ENCODE measurements around the gene MMP3. TPM values are rescaled to one million over a fixed set of nuclear protein-coding genes. Genes with fewer than 3 reads are reported as not detected.

MMP3 gene
- total RNA-seq, 4 donors from 2014 or later: 0.32 to 7.5 (median 1.3) TPM

GRCh38 chr11:102800767-102801166, 42.6 kb downstream of the MMP3 start:
- Histone ChIP-seq H3K4me1 (peaks cover 0 to 3% (median 0%) of the 10 kb centered on the region in 4 donors), H3K36me3 (no peaks in the 10 kb centered on the region), H3K27ac (replicated peaks in 1 of 4) (no peak overlapping the region), H3K9me3 (no peaks in the 10 kb centered on the region), H3K27me3 (no peaks in the 10 kb centered on the region), H3K4me3 (no peak overlapping the region)
- 76% methylated on average over 4 of the region's 4 CpGs for WGBS
- TF ChIP-seq EP300 (IDR thresholded peaks at IDR 0.05) (no peak), POLR2A (IDR thresholded peaks at IDR 0.05; ENCODE audit: low read depth) (no peak), POLR2AphosphoS5 (IDR thresholded peaks at IDR 0.05) (no peak)
- TF ChIP-seq, protein P1, sequence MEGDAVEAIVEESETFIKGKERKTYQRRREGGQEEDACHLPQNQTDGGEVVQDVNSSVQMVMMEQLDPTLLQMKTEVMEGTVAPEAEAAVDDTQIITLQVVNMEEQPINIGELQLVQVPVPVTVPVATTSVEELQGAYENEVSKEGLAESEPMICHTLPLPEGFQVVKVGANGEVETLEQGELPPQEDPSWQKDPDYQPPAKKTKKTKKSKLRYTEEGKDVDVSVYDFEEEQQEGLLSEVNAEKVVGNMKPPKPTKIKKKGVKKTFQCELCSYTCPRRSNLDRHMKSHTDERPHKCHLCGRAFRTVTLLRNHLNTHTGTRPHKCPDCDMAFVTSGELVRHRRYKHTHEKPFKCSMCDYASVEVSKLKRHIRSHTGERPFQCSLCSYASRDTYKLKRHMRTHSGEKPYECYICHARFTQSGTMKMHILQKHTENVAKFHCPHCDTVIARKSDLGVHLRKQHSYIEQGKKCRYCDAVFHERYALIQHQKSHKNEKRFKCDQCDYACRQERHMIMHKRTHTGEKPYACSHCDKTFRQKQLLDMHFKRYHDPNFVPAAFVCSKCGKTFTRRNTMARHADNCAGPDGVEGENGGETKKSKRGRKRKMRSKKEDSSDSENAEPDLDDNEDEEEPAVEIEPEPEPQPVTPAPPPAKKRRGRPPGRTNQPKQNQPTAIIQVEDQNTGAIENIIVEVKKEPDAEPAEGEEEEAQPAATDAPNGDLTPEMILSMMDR (IDR thresholded peaks at IDR 0.05): no peak
- intact Hi-C loops (cut with DNase I): no loop called here
- no peak for DNase-seq (ENCODE audit: extremely low spot score)

DNA sequence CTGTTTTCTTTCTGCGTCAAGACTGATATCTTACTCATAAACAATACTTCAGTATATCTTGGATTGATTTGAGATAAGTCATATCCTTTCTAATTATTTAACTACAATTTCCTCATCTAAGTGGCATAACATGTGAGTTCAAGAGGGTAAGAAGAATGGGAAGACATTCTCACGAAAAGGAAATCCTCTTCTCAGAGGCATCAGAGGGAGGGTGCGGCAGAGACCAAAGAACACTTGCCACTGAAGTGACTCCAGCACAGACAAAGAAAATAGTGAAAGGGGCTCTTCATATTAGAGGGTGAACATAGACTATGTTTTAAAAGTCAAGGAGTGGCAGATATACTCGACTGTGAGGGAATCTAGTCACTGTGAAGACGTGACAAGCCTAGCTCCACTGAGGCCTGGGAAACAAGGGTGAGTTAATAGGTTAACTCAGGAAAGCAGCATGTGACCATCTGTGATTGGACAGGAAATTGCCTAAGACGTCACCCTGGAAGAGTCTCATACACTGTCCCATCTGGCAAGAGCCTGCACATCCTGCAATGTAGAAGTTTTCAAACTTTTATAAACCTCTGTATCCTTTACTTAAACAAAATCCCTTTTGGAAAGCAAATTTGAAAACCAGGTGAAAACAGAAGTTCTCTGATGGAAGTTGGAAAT, 43.6 kb downstream of the MMP3 start:
- WGBS: 71% methylated on average over 6 of the region's 6 CpGs
- Histone ChIP-seq H3K4me1 (peaks cover 0 to 3% (median 0%) of the 10 kb centered on the region in 4 donors), H3K27ac (replicated peaks in 1 of 4) (no peak overlapping the region), H3K4me3 (no peak overlapping the region), H3K9me3 (no peaks in the 10 kb centered on the region), H3K36me3 (no peaks in the 10 kb centered on the region), H3K27me3 (no peaks in the 10 kb centered on the region)
- DNase-seq (ENCODE audit: extremely low spot score): no peak
- intact Hi-C loops (cut with DNase I): no loop called here
- TF ChIP-seq, protein P1 (IDR thresholded peaks at IDR 0.05): no peak
- no peak for TF ChIP-seq POLR2A (IDR thresholded peaks at IDR 0.05; ENCODE audit: low read depth)
- TF ChIP-seq POLR2AphosphoS5 (IDR thresholded peaks at IDR 0.05): no peak
- TF ChIP-seq EP300 (IDR thresholded peaks at IDR 0.05): no peak

- WGBS: 96% methylated on average over 7 of the region's 7 CpGs
Observed at GRCh38 chr11:102798012-102798746, 45.2 kb downstream of the MMP3 start, which contains the start of gene MMP1. Gene MMP1, minus strand, starts transcription at chr11:102798160. Its CDS starts 68 bp downstream, at chr11:102798092.

GRCh38 chr11:102794382-102794781, 49.0 kb downstream of the MMP3 start:
- no peak for DNase-seq (ENCODE audit: extremely low spot score)
- H3K4me1 ChIP-seq: no peaks in the 10 kb centered on the region
- intact Hi-C loops (cut with DNase I): no loop called here
- H3K9me3 ChIP-seq: no peaks in the 10 kb centered on the region
- H3K4me3 ChIP-seq: no peak overlapping the region
- H3K27me3 ChIP-seq: no peaks in the 10 kb centered on the region
- TF ChIP-seq POLR2A (IDR thresholded peaks at IDR 0.05; ENCODE audit: low read depth) (no peak), POLR2AphosphoS5 (IDR thresholded peaks at IDR 0.05) (no peak), EP300 (IDR thresholded peaks at IDR 0.05) (no peak)
- TF ChIP-seq, protein P1 (IDR thresholded peaks at IDR 0.05): no peak
- no peaks in the 10 kb centered on the region for H3K36me3 ChIP-seq
- H3K27ac ChIP-seq (replicated peaks in 1 of 4): no peak overlapping the region

More at GRCh38 chr11:102798012-102798746, 45.2 kb downstream of the MMP3 start, which contains the start of gene MMP1:
- Histone ChIP-seq H3K36me3 (no peaks in the 10 kb centered on the region), H3K4me1 (peaks cover 0 to 3% (median 0%) of the 10 kb centered on the region in 4 donors), H3K27me3 (no peaks in the 10 kb centered on the region), H3K27ac (replicated peaks in 1 of 4) (no peak within 1 kb of the TSS), H3K4me3 (no peak within 1 kb of the TSS), H3K9me3 (no peaks in the 10 kb centered on the region)
- intact Hi-C loops (cut with DNase I): no loop called here
- no peak for DNase-seq (ENCODE audit: extremely low spot score)
- TF ChIP-seq POLR2A (IDR thresholded peaks at IDR 0.05; ENCODE audit: low read depth) (no peak), EP300 (IDR thresholded peaks at IDR 0.05) (no peak), POLR2AphosphoS5 (IDR thresholded peaks at IDR 0.05) (no peak)
- TF ChIP-seq, protein P1 (IDR thresholded peaks at IDR 0.05): no peak

Data from esophagus muscularis mucosa (tissue), 4 donors.